Duodenal mucosa (tissue), 2 donors: ENCODE data around the gene CD44.

Source experiments
- H3K27ac ChIP-seq: one replicate; pipeline ENCODE4 v1.7.0; 2013; ENCODE audit warnings: low read depth, low read length
- H3K27me3 ChIP-seq, 2 donors: one replicate each; pipeline ENCODE4 v1.7.0; 2013; ENCODE audit warnings: low read length in 2 of 2, control low read depth in 1 of 2; ENCODE audit not compliant: insufficient read depth in 2 of 2, control insufficient read depth in 1 of 2
- H3K36me3 ChIP-seq, 2 donors: one replicate each; pipeline ENCODE4 v1.7.0; 2013; ENCODE audit warnings: low read length in 2 of 2, control low read depth in 1 of 2; ENCODE audit not compliant: insufficient read depth in 2 of 2, control insufficient read depth in 1 of 2
- H3K4me1 ChIP-seq, 2 donors: one replicate each; pipeline ENCODE4 v1.7.0; 2013; ENCODE audit warnings: low read length in 2 of 2, control low read depth in 1 of 2; ENCODE audit not compliant: insufficient read depth in 2 of 2, control insufficient read depth in 1 of 2
- H3K4me3 ChIP-seq, 2 donors: one replicate each; pipeline ENCODE4 v1.7.0; 2013; ENCODE audit warnings: low read length in 2 of 2, low read depth in 1 of 2
- H3K9ac ChIP-seq, 2 donors: one replicate each; pipeline ENCODE4 v1.7.0; 2013; ENCODE audit warnings: low read length in 2 of 2, low read depth in 1 of 2
- H3K9me3 ChIP-seq, 2 donors: one replicate each; pipeline ENCODE4 v1.7.0; 2013; ENCODE audit warnings: low read length in 2 of 2, control low read depth in 1 of 2; ENCODE audit not compliant: control insufficient read depth in 1 of 2

CD44 gene

GRCh38 chr11:35111161-35112055, 27.6 kb upstream of the CD44 start:
- Histone ChIP-seq H3K27me3 (no peaks in the 10 kb centered on the region), H3K27ac (no peak overlapping the region), H3K9ac (no peak overlapping the region), H3K9me3 (no peaks in the 10 kb centered on the region), H3K4me3 (no peak overlapping the region), H3K36me3 (no peaks in the 10 kb centered on the region), H3K4me1 (peaks cover 21 to 23% of the 10 kb centered on the region in 2 donors)

- Histone ChIP-seq H3K9me3 (no peaks in the 10 kb centered on the region), H3K27me3 (no peaks in the 10 kb centered on the region), H3K9ac (no peak overlapping the region), H3K27ac (no peak overlapping the region), H3K4me1 (peaks cover 16 to 23% of the 10 kb centered on the region in 2 donors), H3K4me3 (no peak overlapping the region), H3K36me3 (no peaks in the 10 kb centered on the region)
Measured at GRCh38 chr11:35112056-35112845, 26.7 kb upstream of the CD44 start.

GRCh38 chr11:35112846-35113105, 26.2 kb upstream of the CD44 start:
- Histone ChIP-seq H3K36me3 (no peaks in the 10 kb centered on the region), H3K9ac (no peak overlapping the region), H3K4me3 (no peak overlapping the region), H3K4me1 (peaks cover 12 to 22% of the 10 kb centered on the region in 2 donors), H3K27ac (no peak overlapping the region), H3K9me3 (no peaks in the 10 kb centered on the region), H3K27me3 (no peaks in the 10 kb centered on the region)

- no peaks in the 10 kb centered on the region for H3K9me3 ChIP-seq
- H3K4me3 ChIP-seq: no peak overlapping the region
- no peaks in the 10 kb centered on the region for H3K27me3 ChIP-seq
- H3K9ac ChIP-seq: no peak overlapping the region
- H3K36me3 ChIP-seq: no peaks in the 10 kb centered on the region
- peaks cover 12 to 22% of the 10 kb centered on the region in 2 donors for H3K4me1 ChIP-seq
- H3K27ac ChIP-seq: no peak overlapping the region
Measured at GRCh38 chr11:35114906-35115687, 23.9 kb upstream of the CD44 start.

DNA sequence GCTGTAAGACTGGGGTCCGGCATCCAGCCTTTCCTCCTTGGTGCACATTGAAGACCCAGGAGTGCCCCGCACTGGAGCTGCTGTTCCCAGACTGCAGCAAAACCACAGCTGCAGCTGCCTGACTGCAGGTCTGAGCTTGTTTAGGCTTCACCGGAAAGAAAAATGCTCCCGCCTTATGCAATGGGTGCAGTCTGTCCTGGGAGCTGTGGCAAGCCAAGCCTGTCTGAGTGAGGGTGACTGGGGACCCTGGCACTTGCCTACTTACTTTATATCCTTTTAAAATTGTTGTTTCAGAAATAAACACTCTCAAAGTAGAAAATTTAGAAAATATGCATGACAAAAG, 23.3 kb upstream of the CD44 start:
- Histone ChIP-seq H3K9ac (no peak overlapping the region), H3K27me3 (no peaks in the 10 kb centered on the region), H3K4me1 (peaks cover 12 to 18% of the 10 kb centered on the region in 2 donors), H3K36me3 (no peaks in the 10 kb centered on the region), H3K9me3 (no peaks in the 10 kb centered on the region), H3K27ac (no peak overlapping the region), H3K4me3 (no peak overlapping the region)

- Histone ChIP-seq H3K4me3 (no peak overlapping the region), H3K36me3 (no peaks in the 10 kb centered on the region), H3K27me3 (no peaks in the 10 kb centered on the region), H3K9me3 (no peaks in the 10 kb centered on the region), H3K4me1 (peaks cover 7 to 12% of the 10 kb centered on the region in 2 donors), H3K9ac (no peak overlapping the region), H3K27ac (no peak overlapping the region)
Measured at GRCh38 chr11:35116245-35116644, 22.7 kb upstream of the CD44 start.

DNA sequence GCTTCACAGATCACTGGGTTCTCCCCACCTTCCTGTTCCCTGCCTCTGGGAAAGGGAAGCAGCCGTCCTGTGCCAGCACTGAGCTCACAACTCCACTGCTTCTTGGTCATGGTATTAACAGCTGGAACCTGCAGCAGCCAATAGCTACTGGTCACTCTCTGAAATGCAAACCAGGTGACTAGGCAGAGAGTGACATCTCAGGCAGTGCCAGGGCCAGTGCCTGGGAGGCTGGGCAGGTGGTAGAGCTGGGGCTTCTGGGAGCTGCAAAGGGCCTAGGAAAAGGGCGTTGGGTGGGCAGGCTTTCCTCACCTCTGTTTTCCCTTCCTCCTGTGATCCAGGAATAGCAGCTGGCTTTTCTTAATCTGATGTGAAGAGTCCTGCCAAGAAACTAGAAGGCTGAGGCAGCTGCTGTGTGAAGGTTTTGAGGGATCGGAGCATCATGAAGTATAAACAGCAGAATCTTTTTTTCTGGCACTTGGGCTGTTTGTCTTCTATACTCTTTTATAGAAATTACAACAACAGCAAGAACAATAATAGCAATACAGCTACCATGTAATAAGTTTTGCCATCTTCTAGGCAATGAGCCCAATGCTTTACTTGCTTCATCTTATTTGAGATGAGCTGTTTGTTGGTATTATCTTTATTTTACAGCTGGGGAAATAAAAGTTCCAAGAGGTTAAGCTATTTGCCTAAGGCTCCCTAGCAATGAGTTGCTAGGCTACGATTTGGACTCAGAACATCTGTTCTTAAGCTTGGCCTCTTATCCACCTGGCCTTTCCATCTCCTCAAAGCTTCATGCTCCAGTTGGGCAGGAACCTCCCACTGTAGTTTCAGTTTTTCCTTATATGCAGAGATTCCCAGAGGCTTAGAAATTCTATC, 22.0 kb upstream of the CD44 start:
- Histone ChIP-seq H3K4me3 (no peak overlapping the region), H3K9me3 (no peaks in the 10 kb centered on the region), H3K36me3 (no peaks in the 10 kb centered on the region), H3K27ac (no peak overlapping the region), H3K4me1 (peaks cover 0 to 8% of the 10 kb centered on the region in 2 donors), H3K27me3 (no peaks in the 10 kb centered on the region), H3K9ac (no peak overlapping the region)

DNA sequence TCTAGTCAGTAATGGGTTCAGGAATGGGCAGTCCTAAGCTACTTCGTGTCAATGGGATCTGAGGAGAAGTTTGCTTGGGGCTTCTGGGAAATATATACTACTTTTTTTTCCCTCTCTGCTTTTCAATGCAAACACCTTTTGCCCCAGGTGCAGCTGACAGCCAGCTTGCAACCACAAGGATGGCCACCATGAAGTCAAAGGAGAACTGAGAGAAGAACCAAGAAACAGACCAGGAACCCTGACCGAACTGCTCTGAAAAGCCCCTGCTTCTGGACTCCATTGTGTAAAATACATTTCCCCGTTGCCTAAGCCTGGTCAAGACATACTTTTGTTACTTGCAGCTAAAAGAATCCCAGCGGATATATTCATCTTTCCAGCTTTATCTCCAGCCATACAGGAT, 20.1 kb upstream of the CD44 start:
- Histone ChIP-seq H3K27me3 (no peaks in the 10 kb centered on the region), H3K9ac (no peak overlapping the region), H3K36me3 (no peaks in the 10 kb centered on the region), H3K9me3 (no peaks in the 10 kb centered on the region), H3K4me1 (peaks cover 0 to 10% of the 10 kb centered on the region in 2 donors), H3K4me3 (no peak overlapping the region), H3K27ac (no peak overlapping the region)

DNA sequence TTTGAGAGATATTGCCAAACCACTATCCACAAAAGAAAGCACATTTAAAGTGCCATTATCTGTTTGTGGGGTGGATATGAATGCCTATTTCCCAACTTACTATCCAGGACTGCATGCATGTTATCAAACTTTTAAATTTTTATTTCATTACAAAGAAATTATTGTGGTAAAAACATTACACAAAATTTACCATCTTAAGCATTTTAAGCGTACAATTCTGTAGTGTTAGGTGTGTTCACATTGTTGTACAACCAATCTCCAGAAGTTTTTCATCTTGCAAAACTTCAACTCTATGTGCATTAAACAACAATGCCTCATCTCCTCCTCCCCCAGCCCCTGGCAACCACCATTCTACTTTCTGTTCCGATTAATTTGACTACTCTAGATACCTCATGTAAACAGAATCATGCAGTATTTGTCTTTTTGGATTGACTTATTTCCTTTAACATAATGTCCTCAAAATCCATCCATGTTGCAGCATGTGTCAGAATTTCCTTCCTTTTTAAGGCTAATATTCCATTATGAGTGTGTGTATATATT, 17.6 kb upstream of the CD44 start:
- no peaks in the 10 kb centered on the region for H3K9me3 ChIP-seq
- H3K27me3 ChIP-seq: no peaks in the 10 kb centered on the region
- H3K4me3 ChIP-seq: no peak overlapping the region
- H3K4me1 ChIP-seq: peaks cover 0 to 8% of the 10 kb centered on the region in 2 donors
- no peak overlapping the region for H3K9ac ChIP-seq
- no peaks in the 10 kb centered on the region for H3K36me3 ChIP-seq
- H3K27ac ChIP-seq: no peak overlapping the region
